CD14-positive monocyte (primary cell): ENCODE data around the gene DNAJC3. TPM values are rescaled to one million over a fixed set of nuclear protein-coding genes. Genes with fewer than 3 reads are reported as not detected.
A peak's percentile ranks its signal among the peaks of the same experiment; 100 is the strongest.
"Not testable (repeated sequence)": the region's sequence is repeated elsewhere in the genome, so short reads cannot be mapped to it uniquely, and the experiment has no call there.

Experiments used
- DNase-seq, 3 donors: peaks; one replicate each; pipeline ENCODE4 v3.0.0-alpha.2; 2011 to 2022
- H2AFZ ChIP-seq: 2 replicates; pipeline ENCODE4 v1.6.0; 2012; ENCODE audit warnings: mild to moderate bottlenecking, low read depth, low read length, inconsistent platforms; ENCODE audit not compliant: insufficient read depth, poor library complexity, severe bottlenecking
- H3K27ac ChIP-seq, 2 donors: 1 replicate in 1 of 2; 2 replicates in 1 of 2; pipeline ENCODE4 v1.5.1; 2012 to 2013; ENCODE audit warnings: low read length in 2 of 2, control low read depth in 1 of 2, inconsistent platforms in 1 of 2, low read depth in 1 of 2, mild to moderate bottlenecking in 1 of 2
- H3K27me3 ChIP-seq, 2 donors: one replicate each; pipeline versions ENCODE4 v1.6.0 to v1.6.1; 2011 to 2013; ENCODE audit warnings: low read length in 2 of 2; ENCODE audit not compliant: control insufficient read depth in 2 of 2, insufficient read depth in 2 of 2
- H3K36me3 ChIP-seq, 2 donors: replicated peaks in 1 of 2; 1 replicate in 1 of 2; 2 replicates in 1 of 2; pipeline versions ENCODE4 v1.5.1 to v1.6.1; 2012 to 2013; ENCODE audit warnings: low read length in 2 of 2, control low read depth in 1 of 2, inconsistent platforms in 1 of 2, mild to moderate bottlenecking in 1 of 2; ENCODE audit not compliant: insufficient read depth in 2 of 2, control insufficient read depth in 1 of 2
- H3K4me1 ChIP-seq, 2 donors: 1 replicate in 1 of 2; 2 replicates in 1 of 2; pipeline versions ENCODE4 v1.5.1 to v1.6.1; 2012 to 2013; ENCODE audit warnings: low read length in 2 of 2, control low read depth in 1 of 2, inconsistent platforms in 1 of 2, mild to moderate bottlenecking in 1 of 2, moderate library complexity in 1 of 2; ENCODE audit not compliant: insufficient read depth in 2 of 2, control insufficient read depth in 1 of 2
- H3K4me2 ChIP-seq: replicated peaks from 2 replicates; pipeline ENCODE3; 2012; ENCODE audit warnings: low read length, moderate library complexity, mild to moderate bottlenecking; ENCODE audit not compliant: poor library complexity, severe bottlenecking; ENCODE audit errors: extremely low read depth
- H3K4me3 ChIP-seq, 3 experiments: fragments of 200-600 bp in 1 of 3; sonication (generic) in 1 of 3; replicated peaks in 1 of 3; 1 replicate in 2 of 3; 2 replicates in 1 of 3; pipeline ENCODE4 v1.5.1; 2011 to 2013; ENCODE audit warnings: low read length in 3 of 3, mild to moderate bottlenecking in 3 of 3, control low read depth in 2 of 3, low read depth in 2 of 3, inconsistent platforms in 1 of 3, moderate library complexity in 1 of 3
- H3K79me2 ChIP-seq: 2 replicates; pipeline ENCODE4 v1.6.0; 2012; ENCODE audit warnings: mild to moderate bottlenecking, control low read depth, inconsistent platforms, low read length, moderate library complexity; ENCODE audit not compliant: insufficient read depth
- H3K9ac ChIP-seq: 2 replicates; pipeline ENCODE4 v1.6.0; 2017; ENCODE audit warnings: low read length, mild to moderate bottlenecking; ENCODE audit not compliant: insufficient read depth, poor library complexity, severe bottlenecking
- H3K9me3 ChIP-seq, 2 donors: replicated peaks in 1 of 2; 1 replicate in 1 of 2; 2 replicates in 1 of 2; pipeline versions ENCODE4 v1.5.1 to v1.6.1; 2012 to 2013; ENCODE audit warnings: low read length in 2 of 2, control low read depth in 1 of 2; ENCODE audit not compliant: control insufficient read depth in 1 of 2, insufficient read depth in 1 of 2
- H4K20me1 ChIP-seq: 2 replicates; pipeline ENCODE4 v1.6.0; 2012; ENCODE audit warnings: mild to moderate bottlenecking, low read length, control low read depth, moderate library complexity; ENCODE audit not compliant: insufficient read depth
- H3K27ac Mint-ChIP-seq, 7 donors: one replicate each; pipeline ENCODE4 v1.8.0; 2020; ENCODE audit warnings: mild to moderate bottlenecking in 7 of 7, mixed read lengths in 7 of 7, moderate library complexity in 6 of 7, inconsistent platforms in 2 of 7
- H3K27me3 Mint-ChIP-seq, 3 donors: one replicate each; pipeline ENCODE4 v1.8.0; 2021 to 2022; ENCODE audit warnings: low read depth in 3 of 3, mild to moderate bottlenecking in 3 of 3, mixed read lengths in 3 of 3, moderate library complexity in 3 of 3, inconsistent platforms in 1 of 3
- H3K36me3 Mint-ChIP-seq, 2 donors: one replicate each; pipeline ENCODE4 v1.8.0; 2020; ENCODE audit warnings: mixed read lengths in 2 of 2, inconsistent platforms in 1 of 2, mild to moderate bottlenecking in 1 of 2
- H3K4me1 Mint-ChIP-seq: one replicate; pipeline ENCODE4 v1.8.0; 2020; ENCODE audit warnings: mild to moderate bottlenecking, mixed read lengths
- H3K4me3 Mint-ChIP-seq, 2 donors: one replicate each; pipeline ENCODE4 v1.8.0; 2020; ENCODE audit warnings: mild to moderate bottlenecking in 2 of 2, mixed read lengths in 2 of 2, moderate library complexity in 1 of 2
- H3K9me3 Mint-ChIP-seq, 7 donors: one replicate each; pipeline ENCODE4 v1.8.0; 2020 to 2022; ENCODE audit warnings: mixed read lengths in 7 of 7, mild to moderate bottlenecking in 6 of 7, moderate library complexity in 6 of 7, inconsistent platforms in 2 of 7
- WGBS: methylation state at CpG from one replicate; pipeline ENCODE4 v1.1.5; 2013; ENCODE audit warnings: missing lambda C conversion rate; ENCODE audit not compliant: insufficient coverage; 5-methylcytosine and 5-hydroxymethylcytosine counted together
- intact Hi-C, 2 donors: fragments of 100-400 bp; cut with micrococcal nuclease; formaldehyde crosslinking; loops; one replicate each; pipeline versions ENCODE4 v1.15.0 to v1.15.1; 2023
- polyA plus RNA-seq, 3 donors: library from polyadenylated mRNA; depleted of rRNA in 1 of 3; unstranded in 2 of 3; stranded (reverse) in 1 of 3; fragments of 300-500 nt in 2 of 3; fragments of >200 nt in 1 of 3; fragmentation: Illumina TruSeq in 2 of 3; gene quantifications; 1 replicate in 2 of 3; 2 replicates in 1 of 3; pipeline ENCODE4 v1.2.3, GENCODE V29; 2012 to 2021
- TF ChIP-seq, protein P1 (sequence below): fragments of 200-600 bp; IDR thresholded peaks from one replicate; pipeline ENCODE4 v1.8.0; 2022; ENCODE audit warnings: antibody characterized with exemption, mild to moderate bottlenecking

Gene DNAJC3
- polyA plus RNA-seq, 3 donors: 11.1 to 27.6 (median 22.3) TPM

DNA sequence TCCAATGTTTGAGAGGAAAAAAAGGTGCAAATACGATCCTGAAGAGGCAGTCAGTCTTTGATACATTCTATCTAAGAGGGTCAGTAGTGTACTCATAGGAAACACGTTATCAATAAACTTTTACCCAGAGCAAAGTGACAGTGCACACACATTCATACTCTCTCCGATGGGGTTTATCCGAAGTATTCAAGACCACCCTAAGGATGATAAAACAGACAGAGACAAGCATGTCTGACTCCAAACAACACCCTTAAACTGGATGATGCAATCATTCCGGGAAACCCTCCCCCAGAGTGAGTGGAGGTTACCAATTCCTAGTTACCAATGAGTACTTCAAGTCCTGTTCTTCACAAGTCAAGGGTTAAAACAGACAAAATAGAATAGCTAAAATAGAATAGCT is 79.1 kb downstream of the DNAJC3 start:
- Mint-ChIP-seq H3K9me3 (peaks cover 0 to 2% (median 0%) of the 10 kb centered on the region in 7 donors), H3K36me3 (peaks cover 27 to 48% of the 10 kb centered on the region in 2 donors)
- H3K27me3 ChIP-seq: no peaks in the 10 kb centered on the region

DNA sequence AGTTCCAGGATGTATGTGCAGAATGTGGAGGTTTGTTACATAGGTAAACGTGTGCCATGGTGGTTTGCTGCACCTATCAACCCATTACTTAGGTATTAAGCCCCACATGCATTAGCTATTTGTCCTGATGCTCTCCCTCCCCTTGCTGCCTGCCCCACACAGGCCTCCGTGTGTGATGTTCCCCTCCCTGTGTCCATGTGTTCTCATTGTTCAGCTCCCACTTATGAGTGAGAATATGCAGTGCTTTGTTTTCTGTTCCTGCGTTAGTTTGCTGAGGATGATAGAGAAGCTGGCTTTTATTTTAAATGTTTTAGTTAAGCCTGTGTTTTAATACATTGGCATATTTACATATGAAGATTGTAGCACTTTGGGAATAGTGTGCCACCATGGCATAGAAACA is 85.7 kb downstream of the DNAJC3 start:
- H3K4me2 ChIP-seq, H3K4me1 ChIP-seq, H2AFZ ChIP-seq, H4K20me1 ChIP-seq, DNase-seq, H3K4me3 ChIP-seq, H3K9me3 Mint-ChIP-seq, H3K4me3 Mint-ChIP-seq, H3K27ac ChIP-seq, H3K9ac ChIP-seq, H3K27me3 ChIP-seq, H3K4me1 Mint-ChIP-seq, H3K27me3 Mint-ChIP-seq, H3K9me3 ChIP-seq, H3K79me2 ChIP-seq: not testable (repeated sequence)
- WGBS: 100% methylated on average over 1 of the region's 3 CpGs
- Mint-ChIP-seq H3K36me3 (peaks cover 56 to 70% of the 10 kb centered on the region in 2 donors), H3K27ac (peak overlapping the region in 1 of 7 donors; percentile 81)
- intact Hi-C loops: loop anchor here in 1 of 2 donors (10.0 kb wide), 1 partner anchor 78 kb away; no protein-coding TSS in a partner anchor
- peaks cover 55 to 94% of the 10 kb centered on the region in 2 donors for H3K36me3 ChIP-seq

More for the DNA sequence above, 79.1 kb downstream of the DNAJC3 start:
- H2AFZ ChIP-seq: no peak overlapping the region
- H3K9ac ChIP-seq: no peak overlapping the region
- H3K27ac Mint-ChIP-seq: peak overlapping the region in 3 of 7 donors; percentile 12 to 67 (median 66)
- intact Hi-C loops: no loop called here
- H3K36me3 ChIP-seq: peaks cover 27 to 45% of the 10 kb centered on the region in 2 donors
- peaks cover 12% of the 10 kb centered on the region for H3K4me1 Mint-ChIP-seq
- no peak overlapping the region for H3K4me3 Mint-ChIP-seq
- peak overlapping the region in 1 of 2 donors; percentile 40 for H3K27ac ChIP-seq
- TF ChIP-seq, protein P1, sequence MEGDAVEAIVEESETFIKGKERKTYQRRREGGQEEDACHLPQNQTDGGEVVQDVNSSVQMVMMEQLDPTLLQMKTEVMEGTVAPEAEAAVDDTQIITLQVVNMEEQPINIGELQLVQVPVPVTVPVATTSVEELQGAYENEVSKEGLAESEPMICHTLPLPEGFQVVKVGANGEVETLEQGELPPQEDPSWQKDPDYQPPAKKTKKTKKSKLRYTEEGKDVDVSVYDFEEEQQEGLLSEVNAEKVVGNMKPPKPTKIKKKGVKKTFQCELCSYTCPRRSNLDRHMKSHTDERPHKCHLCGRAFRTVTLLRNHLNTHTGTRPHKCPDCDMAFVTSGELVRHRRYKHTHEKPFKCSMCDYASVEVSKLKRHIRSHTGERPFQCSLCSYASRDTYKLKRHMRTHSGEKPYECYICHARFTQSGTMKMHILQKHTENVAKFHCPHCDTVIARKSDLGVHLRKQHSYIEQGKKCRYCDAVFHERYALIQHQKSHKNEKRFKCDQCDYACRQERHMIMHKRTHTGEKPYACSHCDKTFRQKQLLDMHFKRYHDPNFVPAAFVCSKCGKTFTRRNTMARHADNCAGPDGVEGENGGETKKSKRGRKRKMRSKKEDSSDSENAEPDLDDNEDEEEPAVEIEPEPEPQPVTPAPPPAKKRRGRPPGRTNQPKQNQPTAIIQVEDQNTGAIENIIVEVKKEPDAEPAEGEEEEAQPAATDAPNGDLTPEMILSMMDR: no peak
- peaks cover 0 to 7% of the 10 kb centered on the region in 2 donors for H3K4me1 ChIP-seq
- H3K79me2 ChIP-seq: peaks cover 39% of the 10 kb centered on the region
- H3K4me3 ChIP-seq: no peak overlapping the region
- no peak for DNase-seq
- H3K4me2 ChIP-seq: no peak overlapping the region
- WGBS: 100% methylated on average over 2 of the region's 5 CpGs
- peaks cover 51% of the 10 kb centered on the region for H4K20me1 ChIP-seq
- H3K9me3 ChIP-seq: no peaks in the 10 kb centered on the region
- H3K27me3 Mint-ChIP-seq: no peaks in the 10 kb centered on the region
